Endodermal cell (in vitro differentiated cells): ENCODE results near the gene PM20D1. TPM values are rescaled to one million over a fixed set of nuclear protein-coding genes. Genes with fewer than 3 reads are reported as not detected.

Experiments
- DNase-seq: peaks from one replicate; pipeline ENCODE4 v3.0.0-alpha.2; 2017
- H3K27ac ChIP-seq: 2 replicates; pipeline ENCODE4 v1.5.1; 2013; ENCODE audit warnings: mild to moderate bottlenecking, low read depth, low read length, moderate library complexity
- H3K27me3 ChIP-seq: 2 replicates; pipeline ENCODE4 v1.6.1; 2013; ENCODE audit warnings: mild to moderate bottlenecking, low read length, moderate library complexity; ENCODE audit not compliant: insufficient read depth, control insufficient read depth, poor library complexity, severe bottlenecking
- H3K36me3 ChIP-seq: 2 replicates; pipeline ENCODE4 v1.7.0; 2013; ENCODE audit warnings: mild to moderate bottlenecking, low read length, moderate library complexity; ENCODE audit not compliant: control insufficient read depth, insufficient read depth
- H3K4me1 ChIP-seq: one replicate; pipeline ENCODE4 v1.7.0; 2013; ENCODE audit warnings: low read length; ENCODE audit not compliant: control insufficient read depth, insufficient read depth
- H3K4me3 ChIP-seq: 2 replicates; pipeline ENCODE4 v1.5.1; 2013; ENCODE audit warnings: mild to moderate bottlenecking, low read length, moderate library complexity
- H3K9ac ChIP-seq: 2 replicates; pipeline ENCODE4 v1.6.1; 2013; ENCODE audit warnings: mild to moderate bottlenecking, low read length, moderate library complexity; ENCODE audit not compliant: poor library complexity, severe bottlenecking; ENCODE audit errors: extremely low read depth
- H3K9me3 ChIP-seq: 2 replicates; pipeline ENCODE4 v1.6.1; 2013; ENCODE audit warnings: mild to moderate bottlenecking, low read length, moderate library complexity; ENCODE audit not compliant: control insufficient read depth
- H3K27ac Mint-ChIP-seq: 2 replicates; pipeline ENCODE4 v1.8.0; 2020; ENCODE audit warnings: mixed read lengths
- H3K27me3 Mint-ChIP-seq: 2 replicates; pipeline ENCODE4 v1.8.0; 2021; ENCODE audit warnings: mild to moderate bottlenecking, mixed read lengths; ENCODE audit not compliant: insufficient read depth
- H3K36me3 Mint-ChIP-seq: 2 replicates; pipeline ENCODE4 v1.8.0; 2020; ENCODE audit warnings: low read depth, mixed read lengths
- H3K4me1 Mint-ChIP-seq: 2 replicates; pipeline ENCODE4 v1.8.0; 2020; ENCODE audit warnings: mixed read lengths
- H3K4me3 Mint-ChIP-seq: 2 replicates; pipeline ENCODE4 v1.8.0; 2020; ENCODE audit warnings: mild to moderate bottlenecking, moderate library complexity, mixed read lengths
- H3K9me3 Mint-ChIP-seq: 2 replicates; pipeline ENCODE4 v1.8.0; 2020; ENCODE audit warnings: mild to moderate bottlenecking, mixed read lengths
- WGBS, 2 experiments: methylation state at CpG; one replicate each; pipeline versions ENCODE4 v1.1.5 to v1.1.7; 2013; ENCODE audit warnings: missing lambda C conversion rate in 2 of 2, mixed read lengths in 1 of 2; ENCODE audit not compliant: insufficient coverage in 1 of 2, insufficient read length in 1 of 2; 5-methylcytosine and 5-hydroxymethylcytosine counted together
- total RNA-seq, 2 donors: library from RNA; stranded (reverse); fragmentation: NEBNext Ultra II Directional in 1 of 2; extraction: Animal tissue kit (Norgen Biotek cat#: 25700) in 1 of 2; gene quantifications; 2 replicates in 1 of 2; 3 replicates in 1 of 2; pipeline ENCODE4 v1.2.1, GENCODE V29; 2021
- TF ChIP-seq, protein P1 (sequence below): fragments of 200-600 bp; sonication (generic); conservative IDR thresholded peaks from 2 replicates; pipeline ENCODE4 v1.5.0; 2021; ENCODE audit warnings: antibody characterized with exemption, mild to moderate bottlenecking

Gene PM20D1
- total RNA-seq, 2 donors from 2014 or later: not detected

DNA sequence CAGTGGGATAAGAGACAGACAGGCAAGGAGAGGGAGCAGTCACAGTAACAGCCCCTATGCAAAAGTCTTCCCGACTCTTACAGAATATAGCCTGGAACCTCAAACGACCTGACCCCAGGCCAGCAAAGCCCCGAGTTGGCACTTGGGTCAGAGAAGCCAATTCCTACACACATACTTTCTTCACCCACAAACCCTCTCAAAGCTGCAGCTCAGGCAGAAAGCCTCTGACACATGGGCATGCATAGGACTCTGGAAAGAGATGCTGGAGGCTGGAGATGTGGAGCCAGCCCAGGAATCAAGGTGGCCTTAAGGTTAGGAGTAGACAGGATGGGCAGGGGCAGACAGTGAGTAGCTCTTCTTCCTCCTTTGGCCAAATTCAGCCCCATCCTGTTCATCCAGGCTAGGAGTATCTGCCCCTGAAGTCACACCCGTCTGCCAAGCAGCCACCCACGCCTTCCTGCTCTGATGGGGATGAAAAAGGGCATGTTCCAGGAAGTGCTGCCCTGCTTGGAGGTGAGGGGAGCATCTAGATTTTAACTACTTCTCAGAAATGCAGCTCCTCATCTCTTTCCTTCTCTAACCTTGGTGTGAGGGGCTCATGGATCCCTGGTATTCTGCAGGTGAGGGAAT lies 44.7 kb downstream of the PM20D1 start:
- Mint-ChIP-seq H3K27me3 (no peaks in the 10 kb centered on the region), H3K4me1 (peaks cover 15% of the 10 kb centered on the region), H3K4me3 (no peak overlapping the region), H3K36me3 (peaks cover 19% of the 10 kb centered on the region), H3K27ac (no peak overlapping the region), H3K9me3 (peaks cover 1% of the 10 kb centered on the region)
- no peaks in the 10 kb centered on the region for H3K4me1 ChIP-seq
- no peak overlapping the region for H3K9ac ChIP-seq
- H3K27me3 ChIP-seq: no peaks in the 10 kb centered on the region
- 85 to 95% methylated on average over 3 to 5 of the region's 5 CpGs for WGBS, 2 experiments
- H3K36me3 ChIP-seq: peaks cover 11% of the 10 kb centered on the region
- TF ChIP-seq, protein P1, sequence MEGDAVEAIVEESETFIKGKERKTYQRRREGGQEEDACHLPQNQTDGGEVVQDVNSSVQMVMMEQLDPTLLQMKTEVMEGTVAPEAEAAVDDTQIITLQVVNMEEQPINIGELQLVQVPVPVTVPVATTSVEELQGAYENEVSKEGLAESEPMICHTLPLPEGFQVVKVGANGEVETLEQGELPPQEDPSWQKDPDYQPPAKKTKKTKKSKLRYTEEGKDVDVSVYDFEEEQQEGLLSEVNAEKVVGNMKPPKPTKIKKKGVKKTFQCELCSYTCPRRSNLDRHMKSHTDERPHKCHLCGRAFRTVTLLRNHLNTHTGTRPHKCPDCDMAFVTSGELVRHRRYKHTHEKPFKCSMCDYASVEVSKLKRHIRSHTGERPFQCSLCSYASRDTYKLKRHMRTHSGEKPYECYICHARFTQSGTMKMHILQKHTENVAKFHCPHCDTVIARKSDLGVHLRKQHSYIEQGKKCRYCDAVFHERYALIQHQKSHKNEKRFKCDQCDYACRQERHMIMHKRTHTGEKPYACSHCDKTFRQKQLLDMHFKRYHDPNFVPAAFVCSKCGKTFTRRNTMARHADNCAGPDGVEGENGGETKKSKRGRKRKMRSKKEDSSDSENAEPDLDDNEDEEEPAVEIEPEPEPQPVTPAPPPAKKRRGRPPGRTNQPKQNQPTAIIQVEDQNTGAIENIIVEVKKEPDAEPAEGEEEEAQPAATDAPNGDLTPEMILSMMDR: no peak
- no peaks in the 10 kb centered on the region for H3K9me3 ChIP-seq
- no peak overlapping the region for H3K4me3 ChIP-seq
- H3K27ac ChIP-seq: no peak overlapping the region
- no peak for DNase-seq

DNA sequence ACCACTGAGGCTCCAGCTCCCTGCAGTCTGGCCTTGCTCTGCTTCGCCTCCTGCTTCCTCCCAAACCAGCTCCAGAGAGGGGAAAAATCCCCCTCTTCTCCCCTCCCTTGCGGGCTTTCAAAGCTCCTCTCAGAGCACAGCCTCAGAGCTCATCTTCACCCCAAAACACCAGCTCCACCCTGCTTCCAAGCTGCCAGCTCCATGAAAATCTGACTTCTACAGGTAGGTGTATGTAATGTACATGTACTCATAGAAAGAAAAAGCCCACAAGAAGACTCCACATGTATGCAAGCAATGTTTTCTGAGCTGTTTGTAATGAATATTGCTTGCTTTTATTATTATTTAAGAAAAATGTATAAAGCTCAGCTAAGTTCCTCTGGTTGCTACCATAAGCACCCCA lies 45.3 kb downstream of the PM20D1 start:
- Histone ChIP-seq H3K9ac (no peak overlapping the region), H3K4me1 (no peaks in the 10 kb centered on the region), H3K27me3 (no peaks in the 10 kb centered on the region), H3K4me3 (no peak overlapping the region), H3K36me3 (peaks cover 9% of the 10 kb centered on the region), H3K9me3 (no peaks in the 10 kb centered on the region), H3K27ac (no peak overlapping the region)
- no peak overlapping the region for H3K4me3 Mint-ChIP-seq
- peaks cover 16% of the 10 kb centered on the region for H3K36me3 Mint-ChIP-seq
- DNase-seq: no peak
- no peaks in the 10 kb centered on the region for H3K27me3 Mint-ChIP-seq
- H3K4me1 Mint-ChIP-seq: peaks cover 17% of the 10 kb centered on the region
- TF ChIP-seq, protein P1: no peak
- H3K27ac Mint-ChIP-seq: no peak overlapping the region
- WGBS, 2 experiments: 96% methylated on average over 2 of the region's 2 CpGs; no CpG with 5 or more reads in 1 of the 2 experiments
- H3K9me3 Mint-ChIP-seq: peaks cover 1% of the 10 kb centered on the region

DNA sequence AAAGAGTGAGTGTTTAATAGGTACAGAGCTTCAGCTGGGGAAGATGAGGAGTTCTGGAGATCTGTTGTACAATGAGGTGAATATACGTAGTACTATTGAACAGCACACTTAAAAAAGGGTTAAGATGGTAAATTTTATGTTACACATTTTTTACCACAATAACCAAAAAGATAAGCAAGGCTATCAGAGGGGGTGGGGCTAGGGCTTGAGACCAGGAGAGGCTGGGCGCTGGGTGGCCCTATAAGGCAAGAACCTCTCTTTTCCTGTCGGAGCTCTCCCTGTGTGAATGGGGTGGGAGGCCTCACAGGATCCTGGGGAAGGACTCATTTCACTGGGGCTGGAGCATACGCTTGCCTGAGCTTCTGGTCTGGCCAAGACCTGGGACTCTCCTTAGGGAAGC lies 45.9 kb downstream of the PM20D1 start:
- Histone ChIP-seq H3K4me1 (peaks cover under 1% of the 10 kb centered on the region), H3K9ac (no peak overlapping the region), H3K27ac (no peak overlapping the region), H3K27me3 (no peaks in the 10 kb centered on the region), H3K36me3 (peaks cover 7% of the 10 kb centered on the region), H3K4me3 (no peak overlapping the region), H3K9me3 (no peaks in the 10 kb centered on the region)
- no peaks in the 10 kb centered on the region for H3K27me3 Mint-ChIP-seq
- H3K36me3 Mint-ChIP-seq: peaks cover 13% of the 10 kb centered on the region
- WGBS, 2 experiments: 0 to 74% methylated on average over 1 to 4 of the region's 4 CpGs
- TF ChIP-seq, protein P1: no peak
- peaks cover 18% of the 10 kb centered on the region for H3K4me1 Mint-ChIP-seq
- no peak overlapping the region for H3K4me3 Mint-ChIP-seq
- no peak overlapping the region for H3K27ac Mint-ChIP-seq
- DNase-seq: no peak
- peaks cover 1% of the 10 kb centered on the region for H3K9me3 Mint-ChIP-seq
